ENCODE data around the gene RAB6A. TPM values are rescaled to one million over a fixed set of nuclear protein-coding genes. Genes with fewer than 3 reads are reported as not detected.
A peak's percentile ranks its signal among the peaks of the same experiment; 100 is the strongest.

Gene RAB6A
- total and polyA plus RNA-seq, 5 donors, result 68.2 to 140 (median 106) TPM

- ATAC-seq, result no peak
- Histone ChIP-seq H3K4me1 (ENCODE audit: control insufficient read depth, insufficient read depth, low read length) (peaks cover 6% of the 10 kb centered on the region), H3K9me3 (ENCODE audit: control insufficient read depth, low read length) (no peaks in the 10 kb centered on the region), H3K4me3 (ENCODE audit: low read length) (no peak overlapping the region), H3K27me3 (ENCODE audit: control insufficient read depth, insufficient read depth) (no peaks in the 10 kb centered on the region), H3K27ac (ENCODE audit: low read length) (no peak overlapping the region)
- no peak for DNase-seq
- intact Hi-C loops (cut with DNase I), result no loop called here
- 88% methylated on average over 1 of the region's 1 CpG for WGBS
Measured at GRCh38 chr11:73667891-73668290, 93.0 kb downstream of the RAB6A start.

GRCh38 chr11:73664877-73665276 lies 96.0 kb downstream of the RAB6A start:
- peaks cover 6% of the 10 kb centered on the region for H3K4me1 ChIP-seq (ENCODE audit: control insufficient read depth, insufficient read depth, low read length)
- H3K4me3 ChIP-seq (ENCODE audit: low read length), result no peak overlapping the region
- no peak overlapping the region for H3K27ac ChIP-seq (ENCODE audit: low read length)
- DNase-seq (no peak), ATAC-seq (no peak)
- H3K9me3 ChIP-seq (ENCODE audit: control insufficient read depth, low read length), result no peaks in the 10 kb centered on the region
- intact Hi-C loops (cut with DNase I), result loop anchor here in 1 of 4 donors (5.0 kb wide), 1 partner anchor 38 kb away; no protein-coding TSS in a partner anchor
- no peaks in the 10 kb centered on the region for H3K27me3 ChIP-seq (ENCODE audit: control insufficient read depth, insufficient read depth)

- Histone ChIP-seq H3K4me1 (ENCODE audit: control insufficient read depth, insufficient read depth, low read length) (peaks cover 6% of the 10 kb centered on the region), H3K27me3 (ENCODE audit: control insufficient read depth, insufficient read depth) (no peaks in the 10 kb centered on the region), H3K9me3 (ENCODE audit: control insufficient read depth, low read length) (no peaks in the 10 kb centered on the region), H3K27ac (ENCODE audit: low read length) (no peak overlapping the region), H3K4me3 (ENCODE audit: low read length) (no peak overlapping the region)
- DNase-seq (no peak), ATAC-seq (no peak)
- intact Hi-C loops (cut with DNase I), result loop anchor here in 1 of 4 donors (5.0 kb wide), 1 partner anchor 37 kb away; no protein-coding TSS in a partner anchor
- WGBS, result 71% methylated on average over 3 of the region's 3 CpGs
Measured at GRCh38 chr11:73663604-73664495, 97.0 kb downstream of the RAB6A start.

- no peaks in the 10 kb centered on the region for H3K9me3 ChIP-seq (ENCODE audit: control insufficient read depth, low read length)
- H3K4me1 ChIP-seq (ENCODE audit: control insufficient read depth, insufficient read depth, low read length), result peaks cover 6% of the 10 kb centered on the region
- intact Hi-C loops (cut with DNase I), result loop anchor here in 1 of 4 donors (5.0 kb wide), 1 partner anchor 35 kb away; no protein-coding TSS in a partner anchor
- no peak overlapping the region for H3K4me3 ChIP-seq (ENCODE audit: low read length)
- DNase-seq (no peak), ATAC-seq (no peak)
- WGBS, result 92% methylated on average over 3 of the region's 3 CpGs
- no peaks in the 10 kb centered on the region for H3K27me3 ChIP-seq (ENCODE audit: control insufficient read depth, insufficient read depth)
- no peak overlapping the region for H3K27ac ChIP-seq (ENCODE audit: low read length)
Measured at GRCh38 chr11:73662445-73663157, 98.3 kb downstream of the RAB6A start.

GRCh38 chr11:73661035-73661628 lies 99.7 kb downstream of the RAB6A start:
- Histone ChIP-seq H3K27me3 (ENCODE audit: control insufficient read depth, insufficient read depth) (no peaks in the 10 kb centered on the region), H3K4me1 (ENCODE audit: control insufficient read depth, insufficient read depth, low read length) (peaks cover 6% of the 10 kb centered on the region), H3K9me3 (ENCODE audit: control insufficient read depth, low read length) (no peaks in the 10 kb centered on the region), H3K4me3 (ENCODE audit: low read length) (peak overlapping the region; percentile 16), H3K27ac (ENCODE audit: low read length) (no peak overlapping the region)
- WGBS, result 6% methylated on average over 40 of the region's 40 CpGs
- intact Hi-C loops (cut with DNase I), result loop anchor here in 3 of 4 donors (2.0 to 5.0 kb wide), 3 partner anchors 34 to 256 kb away; no protein-coding TSS in a partner anchor
- DNase-seq (peak; percentile 87 to 97 (median 96)), ATAC-seq (peak; percentile 96)

- Histone ChIP-seq H3K9me3 (ENCODE audit: control insufficient read depth, low read length) (no peaks in the 10 kb centered on the region), H3K4me3 (ENCODE audit: low read length) (no peak overlapping the region), H3K27me3 (ENCODE audit: control insufficient read depth, insufficient read depth) (no peaks in the 10 kb centered on the region), H3K4me1 (ENCODE audit: control insufficient read depth, insufficient read depth, low read length) (peaks cover 6% of the 10 kb centered on the region), H3K27ac (ENCODE audit: low read length) (no peak overlapping the region)
- DNase-seq (no peak), ATAC-seq (peak in 1 of 2 donors; percentile 44)
- intact Hi-C loops (cut with DNase I), result loop anchor here in 3 of 4 donors (2.0 to 5.0 kb wide), 3 partner anchors 33 to 256 kb away; no protein-coding TSS in a partner anchor
- WGBS, result 29% methylated on average over 25 of the region's 25 CpGs
Measured at GRCh38 chr11:73660497-73661034, 100.3 kb downstream of the RAB6A start.

- peaks cover 6% of the 10 kb centered on the region for H3K4me1 ChIP-seq (ENCODE audit: control insufficient read depth, insufficient read depth, low read length)
- ATAC-seq (no peak), DNase-seq (no peak)
- 86% methylated on average over 3 of the region's 3 CpGs for WGBS
- H3K27ac ChIP-seq (ENCODE audit: low read length), result no peak overlapping the region
- intact Hi-C loops (cut with DNase I), result loop anchor here (2.0 to 10.0 kb wide), 4 partner anchors 33 to 255 kb away; no protein-coding TSS in a partner anchor
- no peaks in the 10 kb centered on the region for H3K27me3 ChIP-seq (ENCODE audit: control insufficient read depth, insufficient read depth)
- H3K9me3 ChIP-seq (ENCODE audit: control insufficient read depth, low read length), result no peaks in the 10 kb centered on the region
- no peak overlapping the region for H3K4me3 ChIP-seq (ENCODE audit: low read length)
Measured at GRCh38 chr11:73659961-73660360, 100.9 kb downstream of the RAB6A start.

- 79% methylated on average over 3 of the region's 3 CpGs for whole genome bisulfite sequencing
- intact Hi-C loops (cut with DNase I), result loop anchor here in 2 of 4 donors (10.0 kb wide), 1 partner anchor 252 kb away; no protein-coding TSS in a partner anchor
Measured at GRCh38 chr11:73656985-73657384, 103.9 kb downstream of the RAB6A start.

GRCh38 chr11:73655686-73656085 lies 105.2 kb downstream of the RAB6A start:
- H3K27ac ChIP-seq (ENCODE audit: low read length), result no peak overlapping the region
- no peaks in the 10 kb centered on the region for H3K4me1 ChIP-seq (ENCODE audit: control insufficient read depth, insufficient read depth, low read length)
- ATAC-seq, result no peak
- DNase-seq, result no peak
- WGBS, result 90% methylated on average over 8 of the region's 8 CpGs
- H3K4me3 ChIP-seq (ENCODE audit: low read length), result no peak overlapping the region
- no peaks in the 10 kb centered on the region for H3K9me3 ChIP-seq (ENCODE audit: control insufficient read depth, low read length)
- intact Hi-C loops (cut with DNase I), result loop anchor here in 2 of 4 donors (10.0 kb wide), 1 partner anchor 251 kb away; no protein-coding TSS in a partner anchor
- H3K27me3 ChIP-seq (ENCODE audit: control insufficient read depth, insufficient read depth), result no peaks in the 10 kb centered on the region

More at GRCh38 chr11:73656985-73657384, 103.9 kb downstream of the RAB6A start:
- DNase-seq (no peak), ATAC-seq (no peak)
- Histone ChIP-seq H3K27me3 (ENCODE audit: control insufficient read depth, insufficient read depth) (no peaks in the 10 kb centered on the region), H3K9me3 (ENCODE audit: control insufficient read depth, low read length) (no peaks in the 10 kb centered on the region), H3K4me3 (ENCODE audit: low read length) (no peak overlapping the region), H3K4me1 (ENCODE audit: control insufficient read depth, insufficient read depth, low read length) (no peaks in the 10 kb centered on the region), H3K27ac (ENCODE audit: low read length) (no peak overlapping the region)

GRCh38 chr11:73654482-73655021 lies 106.3 kb downstream of the RAB6A start:
- Histone ChIP-seq H3K27me3 (ENCODE audit: control insufficient read depth, insufficient read depth) (no peaks in the 10 kb centered on the region), H3K27ac (ENCODE audit: low read length) (no peak overlapping the region), H3K4me3 (ENCODE audit: low read length) (no peak overlapping the region), H3K4me1 (ENCODE audit: control insufficient read depth, insufficient read depth, low read length) (no peaks in the 10 kb centered on the region), H3K9me3 (ENCODE audit: control insufficient read depth, low read length) (no peaks in the 10 kb centered on the region)
- ATAC-seq (no peak), DNase-seq (no peak)
- intact Hi-C loops (cut with DNase I), result loop anchor here in 2 of 4 donors (10.0 kb wide), 1 partner anchor 250 kb away; no protein-coding TSS in a partner anchor
- 91% methylated on average over 7 of the region's 7 CpGs for WGBS

Measured in right cardiac atrium (tissue), 5 donors.